ENCODE results near the gene DDX41.

DDX41 gene

GRCh38 chr5:177483042-177483441 is 33.7 kb downstream of the DDX41 start:
- DNase-seq: no peak

DNA sequence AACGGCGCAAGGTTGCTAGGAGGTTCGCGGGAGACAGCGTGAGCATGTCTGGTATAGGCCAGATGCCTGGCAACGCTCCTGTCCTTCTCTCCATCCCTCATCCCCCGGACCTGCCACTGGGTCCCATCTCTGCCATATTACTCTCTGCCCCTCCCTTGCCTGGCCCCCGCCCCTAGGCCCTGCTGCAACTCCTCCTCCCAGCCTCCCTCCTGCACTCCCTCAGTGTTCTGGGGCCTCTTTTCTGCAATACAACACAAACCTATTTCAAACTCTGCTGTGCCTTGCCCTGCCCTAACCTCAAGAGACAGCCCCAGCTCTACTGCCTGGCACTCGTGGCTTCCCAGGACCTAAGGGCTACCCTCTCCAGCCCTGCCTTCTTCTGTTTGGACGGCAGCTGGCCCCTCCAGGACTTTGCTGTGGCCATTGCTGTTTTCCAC is 34.4 kb downstream of the DDX41 start:
- no peak for DNase-seq

GRCh38 chr5:177479774-177480173 is 37.0 kb downstream of the DDX41 start:
- DNase-seq: peak; percentile 55 to 79

- peak; percentile 85 to 92 for DNase-seq
These were observed 37.8 kb downstream of the DDX41 start for GRCh38 chr5:177478711-177479646.

DNA sequence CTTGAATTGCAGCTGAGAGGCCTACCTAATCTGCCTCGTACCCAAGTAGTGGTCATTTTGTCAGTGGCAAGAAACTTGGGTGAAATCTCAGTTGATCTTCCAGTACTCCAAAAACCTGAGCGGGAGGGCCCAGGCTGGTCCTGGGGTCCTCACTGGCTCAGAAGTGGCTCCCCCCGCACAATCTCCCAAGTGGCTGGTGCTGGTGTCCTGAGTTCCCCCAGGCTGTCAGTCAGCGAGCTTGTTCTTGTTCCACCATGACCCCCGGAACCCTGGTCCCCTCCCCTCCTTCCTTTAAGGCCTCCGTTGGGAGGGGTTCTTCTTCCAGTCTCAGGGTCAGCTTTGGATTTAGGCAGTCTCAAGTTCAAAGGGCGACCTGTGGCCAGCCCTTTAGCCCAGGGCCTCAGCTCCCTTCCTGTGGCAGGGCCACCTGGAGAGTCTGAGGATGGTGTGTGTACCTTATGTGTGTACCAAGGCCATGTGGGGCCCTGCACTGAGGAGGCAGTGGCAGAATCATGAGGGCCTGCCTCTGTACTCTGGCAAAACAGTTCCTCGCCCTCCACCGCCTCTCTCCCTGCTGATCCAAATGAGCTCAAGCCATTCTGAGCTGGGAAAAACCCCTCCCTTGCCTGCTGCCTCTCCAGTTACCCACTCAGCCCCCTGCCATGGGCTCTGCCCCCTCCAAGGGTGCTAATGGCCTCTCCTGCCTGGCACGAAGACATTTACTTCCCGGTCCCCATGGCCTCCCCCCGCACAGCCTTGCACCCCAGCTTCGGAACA is 38.9 kb downstream of the DDX41 start:
- DNase-seq: no peak

DNA sequence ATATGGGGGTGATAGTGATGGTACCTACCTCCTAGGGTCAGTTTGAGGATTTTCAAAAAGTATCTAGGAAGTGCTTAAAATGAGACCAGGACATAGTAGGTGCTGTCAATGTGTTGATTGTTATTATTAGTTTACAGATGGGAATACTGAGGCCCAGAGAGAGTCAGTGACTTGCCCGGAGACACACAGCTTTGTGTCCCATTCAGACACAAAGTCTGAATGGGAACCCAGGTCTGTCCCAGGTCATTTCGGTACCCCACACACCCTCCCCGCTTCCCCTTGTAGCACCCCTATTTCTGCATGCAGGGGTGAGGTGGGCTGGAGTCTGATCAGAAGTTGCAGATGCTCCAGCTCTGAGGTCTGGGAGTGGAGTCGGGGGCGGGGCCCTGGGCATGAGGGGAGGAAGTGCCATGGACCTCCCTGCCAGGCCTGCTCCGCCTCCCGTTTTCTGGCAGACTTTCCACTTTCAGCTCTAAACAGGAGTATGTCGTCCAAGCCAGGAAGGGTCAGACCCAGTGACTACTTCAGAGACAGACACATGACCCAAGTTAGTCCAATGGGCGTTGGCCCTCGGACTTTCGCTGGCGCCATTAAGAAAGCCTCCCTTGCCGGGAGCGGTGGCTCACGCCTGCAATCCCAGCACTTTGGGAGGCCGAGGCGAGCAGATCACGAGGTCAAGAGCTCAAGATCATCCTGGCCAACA is 40.1 kb downstream of the DDX41 start:
- DNase-seq: no peak

GRCh38 chr5:177475563-177476427 is 41.0 kb downstream of the DDX41 start:
- DNase-seq: no peak

- peak; percentile 13 to 36 for DNase-seq
These were observed 41.8 kb downstream of the DDX41 start for GRCh38 chr5:177474846-177475562.

GRCh38 chr5:177474002-177474476 is 42.7 kb downstream of the DDX41 start:
- DNase-seq: no peak

- no peak for DNase-seq
These were observed 43.2 kb downstream of the DDX41 start, which contains the start of gene DBN1 for GRCh38 chr5:177473443-177474001. DBN1 (minus strand) TSS chr5:177473634; CDS start chr5:177473521, 113 bp downstream.

DNA sequence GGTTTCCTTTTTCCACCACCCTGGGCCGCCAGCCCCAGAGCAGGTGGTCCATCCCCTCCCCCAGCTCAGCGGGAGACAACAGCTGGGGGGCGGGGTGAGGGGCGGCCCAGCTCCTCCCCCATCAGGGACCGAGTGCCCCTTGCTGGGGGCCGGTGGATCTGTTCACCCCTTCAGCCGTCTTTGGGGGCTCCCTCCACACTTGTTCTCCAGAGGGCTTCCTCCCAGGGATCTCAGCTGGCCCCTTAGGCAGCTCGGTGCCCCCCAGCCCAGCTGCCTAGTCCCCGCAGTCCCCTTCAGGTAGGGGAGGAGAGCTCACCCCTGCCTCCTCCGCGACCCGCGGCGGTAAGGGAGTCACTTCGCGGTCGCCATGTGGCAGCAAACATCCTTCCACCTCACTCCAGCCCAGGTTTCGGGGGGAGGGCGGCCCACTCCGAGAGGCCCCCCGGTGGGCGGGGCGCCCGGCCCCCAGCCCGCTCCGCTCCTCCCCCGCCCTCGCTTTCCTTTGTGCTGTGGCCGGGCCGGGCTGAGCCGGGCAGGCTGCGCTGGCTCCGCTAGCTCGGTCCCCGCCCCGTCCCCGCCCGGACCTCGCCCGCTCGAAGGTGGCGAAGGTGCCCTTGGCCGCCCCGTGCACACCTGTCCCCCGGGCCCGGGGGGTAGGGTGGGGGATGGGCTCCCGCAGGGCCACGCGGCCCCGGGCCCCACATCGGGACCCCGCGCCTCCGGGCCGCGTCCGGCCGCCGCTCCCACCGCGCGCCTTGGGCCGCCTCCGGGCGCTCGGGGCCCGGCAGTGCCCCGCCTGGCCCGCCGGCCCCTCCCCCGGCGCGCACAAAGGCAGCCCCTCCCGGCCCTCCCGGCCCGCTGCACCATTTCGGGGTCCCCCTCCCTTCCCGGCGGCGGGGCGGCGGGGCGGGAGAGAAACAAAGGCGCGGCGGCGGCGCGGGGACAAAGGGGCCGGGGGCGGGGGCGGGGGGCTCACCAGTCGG is 44.0 kb downstream of the DDX41 start:
- no peak for DNase-seq

- DNase-seq: no peak
These were observed 45.0 kb downstream of the DDX41 start for GRCh38 chr5:177471610-177472356.

DNA sequence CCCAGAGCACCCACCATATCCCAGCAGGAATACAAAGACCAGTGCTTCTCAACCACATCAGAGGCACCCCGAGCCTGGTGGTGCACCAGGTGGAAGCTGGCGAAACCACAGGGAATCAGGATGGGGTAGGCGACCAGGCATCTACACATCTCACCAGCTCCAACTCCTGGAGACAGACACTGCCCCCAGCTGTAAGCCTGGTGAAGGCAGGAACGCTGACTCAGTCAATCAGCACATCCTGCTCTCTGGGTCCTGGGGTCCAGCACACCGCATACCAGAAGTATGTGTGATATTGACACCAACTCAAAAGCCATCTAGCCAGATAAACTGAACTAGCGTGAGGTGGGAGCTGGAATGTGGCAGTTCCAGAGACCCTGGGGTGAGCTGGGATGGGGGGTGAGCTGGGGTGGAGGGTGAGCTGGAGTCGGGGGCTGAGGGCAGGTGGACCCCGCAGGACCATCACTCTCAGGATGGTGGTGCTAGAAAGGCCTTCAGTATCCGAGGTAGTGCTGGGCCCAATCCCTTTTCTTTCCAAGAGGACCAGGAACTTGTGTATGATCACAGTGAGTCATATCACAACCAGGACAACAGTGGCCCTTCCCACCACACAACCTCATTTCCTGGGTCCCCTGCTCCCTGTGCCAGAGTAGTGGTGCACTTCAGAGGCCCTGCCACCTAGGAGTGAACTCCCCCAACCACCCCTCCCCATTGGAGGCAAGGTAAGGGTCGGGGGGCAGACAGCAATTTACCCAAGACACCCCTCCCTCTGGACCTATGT is 45.8 kb downstream of the DDX41 start:
- DNase-seq: no peak

- no peak for DNase-seq
These were observed 46.8 kb downstream of the DDX41 start for GRCh38 chr5:177469750-177470525.

DNA sequence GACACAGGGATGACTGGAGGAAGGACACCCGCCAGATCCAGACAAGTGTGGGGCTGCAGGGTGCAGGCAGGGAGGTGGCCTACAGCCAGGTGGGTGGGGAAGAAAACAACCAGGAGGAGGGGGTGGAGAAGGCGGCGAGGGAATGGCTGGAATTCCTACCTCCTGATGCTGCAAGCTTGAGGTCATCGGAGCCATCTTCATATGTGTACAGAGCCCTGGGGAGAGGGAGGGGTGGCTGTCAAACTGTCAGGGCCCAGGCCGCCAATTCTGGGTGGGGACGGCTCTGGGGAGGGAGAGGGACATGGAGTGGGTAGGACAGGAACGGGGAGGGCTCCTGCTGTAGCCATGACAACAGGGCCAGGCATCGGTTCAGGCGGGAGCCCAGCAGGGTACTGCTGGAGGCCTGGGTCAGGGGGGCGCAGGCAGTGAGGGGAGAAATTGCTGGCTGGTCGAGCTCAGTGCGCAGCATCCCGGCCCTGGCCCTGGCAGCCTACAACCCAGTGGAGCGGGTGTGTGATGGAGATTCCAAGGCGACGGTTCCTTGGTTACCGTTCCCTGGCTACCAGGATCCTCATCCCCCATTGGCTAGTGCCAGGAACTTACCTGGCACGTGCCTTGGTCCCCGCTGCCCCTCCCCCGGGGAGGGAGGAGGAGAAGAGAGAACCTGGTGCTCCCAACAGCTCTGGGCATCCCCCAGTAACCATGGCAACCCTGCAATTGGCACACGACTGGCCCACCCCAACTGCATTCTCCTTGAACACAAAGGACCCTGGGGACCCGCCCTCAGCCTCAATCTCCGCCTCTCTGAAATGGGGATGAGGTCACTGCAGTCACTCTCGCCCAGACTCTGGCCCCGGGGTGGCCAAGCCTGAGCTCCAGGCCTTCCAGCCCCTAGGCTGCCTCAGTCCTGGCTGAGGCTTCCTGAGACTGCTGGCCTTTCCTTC is 47.8 kb downstream of the DDX41 start:
- DNase-seq: no peak

DNA sequence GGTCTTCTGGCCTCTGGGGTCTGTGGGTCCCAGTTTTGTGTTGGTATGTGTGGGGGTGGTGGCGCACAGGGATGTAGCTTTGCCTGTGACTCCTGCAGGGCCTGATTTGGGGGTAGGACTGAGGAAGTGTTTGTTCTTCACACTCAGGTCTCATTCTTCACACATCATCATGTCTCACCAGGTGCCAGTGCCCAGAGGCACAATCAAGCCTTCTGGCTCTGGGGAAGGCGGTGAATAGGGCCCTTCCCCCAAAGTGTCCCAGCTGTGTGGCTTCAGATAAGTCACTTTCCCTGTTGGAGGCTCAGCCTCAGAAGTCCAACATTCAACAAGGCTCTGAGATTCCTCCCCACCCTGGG is 48.5 kb downstream of the DDX41 start:
- no peak for DNase-seq

Data from inflammatory macrophage (primary cell).